ENCODE data around the gene TUT1. TPM values are rescaled to one million over a fixed set of nuclear protein-coding genes. Genes with fewer than 3 reads are reported as not detected.
A peak's percentile ranks its signal among the peaks of the same experiment; 100 is the strongest.

TUT1 gene
- polyA plus RNA-seq, 1 experiment: 9.9 TPM

DNA sequence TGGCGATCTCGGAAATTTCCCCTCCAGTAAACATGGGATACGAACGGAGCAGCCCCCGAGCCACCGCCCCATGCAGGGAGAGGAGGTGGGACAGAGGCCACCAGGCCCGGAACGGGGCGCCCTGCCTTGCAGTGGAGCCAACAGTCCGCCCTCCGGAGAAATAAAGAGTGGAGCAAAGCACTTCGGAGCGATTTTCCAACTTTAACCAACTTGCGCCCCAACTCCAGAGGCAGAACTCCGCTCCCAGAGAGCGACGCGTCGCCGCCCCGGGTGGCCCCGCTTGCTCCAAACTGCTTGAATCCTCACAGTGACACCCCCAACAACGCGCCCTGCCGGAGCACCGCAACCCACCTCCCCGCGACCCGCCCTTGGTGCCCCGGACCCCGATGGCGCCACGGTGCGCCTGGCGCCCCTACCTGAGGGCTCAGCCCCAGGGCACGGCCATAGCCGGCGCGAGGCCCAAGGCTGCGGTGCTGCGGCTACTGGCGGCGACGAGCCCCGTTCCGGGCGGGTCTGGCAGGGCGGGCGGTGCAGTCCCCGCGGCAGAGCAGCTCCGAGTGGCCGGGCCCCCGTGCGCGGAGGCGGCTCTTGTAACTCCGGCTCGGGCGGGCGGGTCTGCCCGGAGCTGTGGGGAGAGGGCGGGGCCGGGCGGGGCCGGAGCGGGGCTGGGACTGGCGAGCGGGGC lies 44.9 kb downstream of the TUT1 start, which contains the start of gene AHNAK:
TSS of gene AHNAK (minus strand) at position 563 of the 685 bp plus-strand sequence. CDS start 10,708 bp downstream, outside the sequence.
- peaks cover 4% of the 10 kb centered on the region; the same call in 1 of the 2 replicates for H3K36me3 ChIP-seq (ENCODE audit: control insufficient read depth, insufficient read depth, low read length)
- POLR2A ChIA-PET: interaction anchor here (0.6 to 1.2 kb wide), 5 partner anchors 9 to 122 kb away, joined by 3 to 11 read pairs (median 5); no protein-coding TSS in a partner anchor
- CTCF ChIA-PET: interaction anchor here (0.6 to 6.7 kb wide), 9 partner anchors 11 to 148 kb away, joined by 3 to 95 read pairs (median 6); partner anchors contain the start of gene TUT1
- H3K27me3 ChIP-seq (ENCODE audit: control insufficient read depth, insufficient read depth, low read length): no peaks in the 10 kb centered on the region
- TF ChIP-seq, protein P1, sequence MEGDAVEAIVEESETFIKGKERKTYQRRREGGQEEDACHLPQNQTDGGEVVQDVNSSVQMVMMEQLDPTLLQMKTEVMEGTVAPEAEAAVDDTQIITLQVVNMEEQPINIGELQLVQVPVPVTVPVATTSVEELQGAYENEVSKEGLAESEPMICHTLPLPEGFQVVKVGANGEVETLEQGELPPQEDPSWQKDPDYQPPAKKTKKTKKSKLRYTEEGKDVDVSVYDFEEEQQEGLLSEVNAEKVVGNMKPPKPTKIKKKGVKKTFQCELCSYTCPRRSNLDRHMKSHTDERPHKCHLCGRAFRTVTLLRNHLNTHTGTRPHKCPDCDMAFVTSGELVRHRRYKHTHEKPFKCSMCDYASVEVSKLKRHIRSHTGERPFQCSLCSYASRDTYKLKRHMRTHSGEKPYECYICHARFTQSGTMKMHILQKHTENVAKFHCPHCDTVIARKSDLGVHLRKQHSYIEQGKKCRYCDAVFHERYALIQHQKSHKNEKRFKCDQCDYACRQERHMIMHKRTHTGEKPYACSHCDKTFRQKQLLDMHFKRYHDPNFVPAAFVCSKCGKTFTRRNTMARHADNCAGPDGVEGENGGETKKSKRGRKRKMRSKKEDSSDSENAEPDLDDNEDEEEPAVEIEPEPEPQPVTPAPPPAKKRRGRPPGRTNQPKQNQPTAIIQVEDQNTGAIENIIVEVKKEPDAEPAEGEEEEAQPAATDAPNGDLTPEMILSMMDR (IDR thresholded peaks at IDR 0.05; ENCODE audit: insufficient read depth, low read depth, low read length): no peak
- DNase-seq (ENCODE audit: low read depth): no peak
- peak within 1 kb of the TSS; percentile 96 for H3K4me3 ChIP-seq (ENCODE audit: low read depth, low read length)

DNA sequence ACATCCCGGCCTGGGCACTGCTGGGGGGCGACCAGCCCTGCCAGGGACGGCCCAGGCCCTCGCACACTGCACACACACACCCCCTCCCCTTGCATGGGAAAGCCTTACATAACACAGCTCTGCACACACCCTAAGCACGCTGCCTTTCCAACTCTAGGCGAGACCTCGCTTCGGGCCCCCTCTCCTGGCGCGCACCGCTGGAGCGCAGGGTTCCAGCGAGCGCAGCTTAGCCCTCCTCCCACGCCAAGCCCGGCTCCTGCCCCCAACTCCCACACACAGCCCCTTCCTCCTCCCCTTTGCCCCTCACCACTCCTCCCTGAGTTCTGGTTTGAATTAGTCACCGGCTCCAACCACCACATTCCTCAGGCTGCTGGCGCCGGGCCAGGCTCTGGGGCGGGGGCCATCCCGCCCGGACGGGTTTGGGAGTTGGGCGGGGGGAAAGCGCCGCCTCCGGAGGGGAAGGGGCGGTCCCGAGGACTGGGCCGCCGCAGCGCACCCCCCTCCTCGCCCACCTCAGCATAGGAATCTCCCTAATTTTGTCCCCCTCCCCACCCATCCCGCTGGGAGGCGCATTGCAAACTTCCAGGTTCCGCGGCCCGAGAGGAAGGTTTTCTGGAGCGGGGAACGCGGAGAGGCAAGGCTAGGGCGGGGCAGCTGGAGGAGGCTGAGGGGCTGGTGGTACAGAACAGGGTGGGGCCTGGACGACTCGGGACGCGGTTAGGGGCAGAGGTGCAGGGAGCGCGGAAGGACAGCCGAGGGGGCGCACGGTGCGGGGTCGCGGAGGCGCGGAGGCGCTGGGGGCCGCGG lies 45.7 kb downstream of the TUT1 start:
- CTCF ChIA-PET: interaction anchor here (1.7 to 10.6 kb wide), 6 partner anchors 12 to 147 kb away, joined by 5 to 220 read pairs (median 39); no protein-coding TSS in a partner anchor
- H3K27me3 ChIP-seq (ENCODE audit: control insufficient read depth, insufficient read depth, low read length): no peaks in the 10 kb centered on the region
- TF ChIP-seq, protein P1 (IDR thresholded peaks at IDR 0.05; ENCODE audit: insufficient read depth, low read depth, low read length): peak; percentile 10; the same call in 1 of the 2 replicates
- peak overlapping the region; percentile 96 for H3K4me3 ChIP-seq (ENCODE audit: low read depth, low read length)
- POLR2A ChIA-PET: interaction anchor here (0.6 to 1.4 kb wide), 3 partner anchors 37 to 65 kb away, joined by 6 to 16 read pairs (median 12); no protein-coding TSS in a partner anchor
- DNase-seq (ENCODE audit: low read depth): peak; percentile 52
- H3K36me3 ChIP-seq (ENCODE audit: control insufficient read depth, insufficient read depth, low read length): peaks cover 8% of the 10 kb centered on the region; the same call in 1 of the 2 replicates

DNA sequence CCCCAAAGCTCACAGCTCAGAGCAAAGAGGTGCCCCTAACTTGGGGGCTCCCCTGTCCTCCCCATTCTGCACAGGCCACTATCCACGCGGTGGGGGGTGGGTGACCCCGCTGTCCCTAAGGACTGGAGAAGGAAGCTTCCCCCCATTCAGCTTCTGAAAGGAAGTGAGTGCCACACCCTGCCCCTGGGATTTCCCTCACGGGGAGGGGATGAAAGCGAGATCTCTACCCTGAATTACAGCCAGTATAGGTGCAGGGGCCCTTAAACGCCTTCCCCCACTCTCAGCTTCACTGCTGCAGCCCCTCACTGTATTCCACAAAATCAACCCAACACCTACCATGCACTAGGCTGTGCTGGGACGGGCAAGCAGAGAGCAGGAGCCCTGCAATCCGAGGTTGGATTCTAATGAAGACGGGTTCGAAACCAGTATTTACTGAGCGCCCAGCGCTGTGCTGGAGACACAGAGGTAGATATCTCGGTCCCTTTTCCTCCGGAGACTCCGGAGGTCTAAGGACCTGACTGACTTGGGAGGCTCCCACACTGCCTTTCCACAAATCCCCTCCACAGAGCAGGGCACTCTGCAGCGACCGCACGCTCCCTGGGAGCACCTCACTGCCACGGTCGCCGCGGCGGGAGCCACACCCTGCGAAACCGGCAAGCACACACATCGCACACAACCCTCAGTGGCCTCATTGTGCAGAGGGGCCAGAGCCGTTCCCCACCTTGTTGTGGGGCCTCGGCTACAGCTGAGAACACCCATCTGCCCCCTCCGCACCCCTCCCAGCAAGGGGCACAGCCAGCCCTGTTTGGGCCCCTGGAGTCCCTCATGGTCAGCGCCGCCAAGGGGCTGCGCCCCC lies 46.5 kb downstream of the TUT1 start:
- CTCF ChIA-PET: interaction anchor here (1.1 to 10.6 kb wide), 11 partner anchors 8 to 147 kb away, joined by 3 to 220 read pairs (median 20); no protein-coding TSS in a partner anchor
- TF ChIP-seq, protein P1 (IDR thresholded peaks at IDR 0.05; ENCODE audit: insufficient read depth, low read depth, low read length): no peak
- no peak for DNase-seq (ENCODE audit: low read depth)
- Histone ChIP-seq H3K27me3 (ENCODE audit: control insufficient read depth, insufficient read depth, low read length) (no peaks in the 10 kb centered on the region), H3K4me3 (ENCODE audit: low read depth, low read length) (peak overlapping the region; percentile 96), H3K36me3 (ENCODE audit: control insufficient read depth, insufficient read depth, low read length) (peaks cover 8% of the 10 kb centered on the region; the same call in 1 of the 2 replicates)
- POLR2A ChIA-PET: interaction anchor here (0.6 to 1.4 kb wide), 4 partner anchors 8 to 73 kb away, joined by 4 to 16 read pairs (median 6); no protein-coding TSS in a partner anchor

DNA sequence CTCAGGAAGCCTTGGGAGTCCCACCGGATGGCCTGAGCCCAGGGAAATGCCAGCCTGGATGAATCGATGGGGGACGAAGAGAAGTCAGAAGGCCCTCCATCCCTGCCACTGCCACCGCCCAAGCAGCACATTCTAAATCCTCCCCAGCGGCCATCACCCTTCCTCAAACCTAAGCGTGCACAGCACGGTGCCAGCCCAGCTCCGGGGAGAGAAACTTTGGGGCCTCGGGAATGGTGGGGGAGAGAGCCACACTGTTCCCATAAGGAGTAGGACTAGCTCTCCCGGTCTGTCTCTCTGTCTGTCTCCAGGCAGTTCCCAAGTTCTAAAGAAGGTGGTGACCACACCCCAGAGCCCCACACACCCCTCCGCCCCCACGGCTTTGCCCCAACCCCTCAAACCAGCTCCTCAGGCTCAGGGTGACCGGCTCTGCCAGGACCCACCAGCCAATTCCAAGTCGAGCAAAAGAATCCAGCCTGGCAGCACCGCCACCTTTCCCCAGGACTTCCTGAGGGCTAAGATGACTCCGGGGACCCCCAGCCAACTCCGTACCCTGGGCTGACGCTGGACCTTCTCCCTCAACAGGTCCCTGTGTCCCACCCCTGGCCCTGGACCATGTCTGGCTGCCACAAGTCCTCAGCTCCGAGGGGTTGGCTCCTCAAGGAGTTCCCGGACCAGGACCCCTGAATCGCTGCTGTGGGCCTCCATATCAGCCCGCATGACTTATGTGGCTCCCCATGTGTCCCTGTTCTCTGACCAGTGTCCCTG lies 47.5 kb downstream of the TUT1 start:
- TF ChIP-seq, protein P1 (IDR thresholded peaks at IDR 0.05; ENCODE audit: insufficient read depth, low read depth, low read length): no peak
- Histone ChIP-seq H3K27me3 (ENCODE audit: control insufficient read depth, insufficient read depth, low read length) (no peaks in the 10 kb centered on the region), H3K4me3 (ENCODE audit: low read depth, low read length) (peak overlapping the region; percentile 96), H3K36me3 (ENCODE audit: control insufficient read depth, insufficient read depth, low read length) (peaks cover 9% of the 10 kb centered on the region)
- ChIA-PET CTCF (interaction anchor here (0.8 to 10.6 kb wide), 25 partner anchors 9 to 164 kb away, joined by 3 to 220 read pairs (median 5); partner anchors contain the start of genes MTA2 and TUT1), POLR2A (interaction anchor here (0.6 to 1.4 kb wide), 6 partner anchors 9 to 83 kb away, joined by 4 to 17 read pairs (median 5); no protein-coding TSS in a partner anchor)
- DNase-seq (ENCODE audit: low read depth): no peak
